ENCODE data around the gene RNASE12.

Gene RNASE12

GRCh38 chr14:20630340-20631022, 39.3 kb upstream of the RNASE12 start:
- peak; percentile 18 for DNase-seq (ENCODE audit: low read depth)
- no peak for TF ChIP-seq CTCF (conservative IDR thresholded peaks at IDR 0.05; ENCODE audit: low read length)
- peak overlapping the region; percentile 46 for H3K4me3 ChIP-seq (ENCODE audit: low read length)

GRCh38 chr14:20628063-20628854, 37.1 kb upstream of the RNASE12 start:
- DNase-seq (ENCODE audit: low read depth), result no peak
- no peak overlapping the region for H3K4me3 ChIP-seq (ENCODE audit: low read length)
- TF ChIP-seq CTCF (conservative IDR thresholded peaks at IDR 0.05; ENCODE audit: low read length), result no peak

- H3K4me3 ChIP-seq (ENCODE audit: low read length), result no peak overlapping the region
- DNase-seq (ENCODE audit: low read depth), result no peak
- no peak for TF ChIP-seq CTCF (conservative IDR thresholded peaks at IDR 0.05; ENCODE audit: low read length)
Measured at GRCh38 chr14:20627346-20628027, 36.3 kb upstream of the RNASE12 start.

GRCh38 chr14:20626274-20626673, 35.1 kb upstream of the RNASE12 start:
- no peak for TF ChIP-seq CTCF (conservative IDR thresholded peaks at IDR 0.05; ENCODE audit: low read length)
- no peak for DNase-seq (ENCODE audit: low read depth)
- no peak overlapping the region for H3K4me3 ChIP-seq (ENCODE audit: low read length)

- no peak for TF ChIP-seq CTCF (conservative IDR thresholded peaks at IDR 0.05; ENCODE audit: low read length)
- H3K4me3 ChIP-seq (ENCODE audit: low read length), result peak overlapping the region; percentile 46
- peak; percentile 66 for DNase-seq (ENCODE audit: low read depth)
Measured at GRCh38 chr14:20624495-20625070, 33.4 kb upstream of the RNASE12 start.

GRCh38 chr14:20623798-20624197, 32.6 kb upstream of the RNASE12 start:
- DNase-seq (ENCODE audit: low read depth), result no peak
- TF ChIP-seq CTCF (conservative IDR thresholded peaks at IDR 0.05; ENCODE audit: low read length), result no peak
- no peak overlapping the region for H3K4me3 ChIP-seq (ENCODE audit: low read length)

Measured in AG10803 (cell line).